Transverse colon (tissue), 4 donors: ENCODE results near the gene MFF. TPM values are rescaled to one million over a fixed set of nuclear protein-coding genes. Genes with fewer than 3 reads are reported as not detected.

Source experiments
- DNase-seq: peaks from one replicate; pipeline ENCODE4 v3.0.0-alpha.2; 2019
- H3K27ac ChIP-seq, 4 donors: fragments of 200-600 bp; sonication (generic); 2 replicates each; pipeline ENCODE4 v1.5.1; 2016 to 2018; ENCODE audit warnings: inconsistent platforms in 4 of 4
- H3K27me3 ChIP-seq: fragments of 200-600 bp; sonication (generic); 2 replicates; pipeline ENCODE4 v1.5.1; 2017; ENCODE audit warnings: inconsistent platforms
- H3K36me3 ChIP-seq, 4 donors: fragments of 200-600 bp; sonication (generic); 2 replicates each; pipeline ENCODE4 v1.5.1; 2017 to 2019; ENCODE audit warnings: inconsistent platforms in 4 of 4
- H3K4me1 ChIP-seq, 4 donors: fragments of 200-600 bp; sonication (generic); 2 replicates each; pipeline ENCODE4 v1.5.1; 2017 to 2020; ENCODE audit warnings: inconsistent platforms in 4 of 4
- H3K4me3 ChIP-seq, 4 donors: fragments of 200-600 bp; sonication (generic); 1 replicate in 1 of 4; 2 replicates in 3 of 4; pipeline versions ENCODE4 v1.5.1 to v1.6.1; 2017 to 2019; ENCODE audit warnings: inconsistent platforms in 4 of 4
- H3K9me3 ChIP-seq, 2 donors: fragments of 200-600 bp; sonication (generic); 2 replicates each; pipeline ENCODE4 v1.5.1; 2017 to 2019; ENCODE audit warnings: inconsistent platforms in 2 of 2
- CTCF ChIP-seq, 5 experiments: fragments of 200-600 bp in 3 of 5; fragments of 450-650 bp in 2 of 5; sonication (generic) in 3 of 5; IDR thresholded peaks; 1 replicate in 2 of 5; 2 replicates in 3 of 5; pipeline ENCODE4 v1.5.1; 2016 to 2017; ENCODE audit warnings: antibody characterized with exemption in 5 of 5, inconsistent platforms in 3 of 5, mild to moderate bottlenecking in 2 of 5, moderate library complexity in 1 of 5
- EP300 ChIP-seq: sonication (generic); formaldehyde crosslinking; IDR thresholded peaks from one replicate; pipeline ENCODE4 v1.6.1; 2017; ENCODE audit warnings: antibody characterized with exemption, low read depth
- POLR2A ChIP-seq: fragments of 450-650 bp; IDR thresholded peaks from one replicate; pipeline ENCODE4 v1.6.1; 2016; ENCODE audit warnings: antibody characterized with exemption, mild to moderate bottlenecking, moderate library complexity
- POLR2AphosphoS5 ChIP-seq, 3 donors: sonication (generic); formaldehyde crosslinking; IDR thresholded peaks; one replicate each; pipeline ENCODE4 v1.6.1; 2016; ENCODE audit warnings: antibody characterized with exemption in 3 of 3
- WGBS, 2 donors: methylation state at CpG; one replicate each; pipeline ENCODE4 v1.1.5; 2018; ENCODE audit warnings: low coverage in 1 of 2; 5-methylcytosine and 5-hydroxymethylcytosine counted together
- in situ Hi-C, 4 donors: fragments of 200-750 bp; cut with MboI; loops; one replicate each; pipeline versions ENCODE4 v1.15.0 to v1.15.1; 2017; ENCODE audit warnings: low sequenced_read_pairs in 3 of 4, low pct_ligation_motif_present in 1 of 4, low pct_unique_long_range_greater_than_20kb in 1 of 4
- intact Hi-C: fragments of 100-400 bp; cut with DNase I; formaldehyde crosslinking; loops from one replicate; pipeline ENCODE4 v1.15.1; 2023; ENCODE audit warnings: low total_unique reads
- total RNA-seq, 4 donors: library from RNA; depleted of rRNA; stranded (reverse); fragments of >200 nt; gene quantifications; one replicate each; pipeline ENCODE4 v1.1.0, GENCODE V29; 2016

The MFF gene
- total RNA-seq, 4 donors from 2014 or later, result 22.3 to 127 (median 103) TPM

- Histone ChIP-seq H3K4me1 (no peaks in the 10 kb centered on the region), H3K27me3 (no peaks in the 10 kb centered on the region), H3K36me3 (no peaks in the 10 kb centered on the region), H3K4me3 (no peak overlapping the region), H3K9me3 (no peaks in the 10 kb centered on the region), H3K27ac (peak overlapping the region in 1 of 4 donors; percentile 20)
- WGBS, 2 donors, result 63 to 75% methylated on average over 10 to 11 of the region's 11 CpGs
- TF ChIP-seq POLR2A (no peak), EP300 (no peak), POLR2AphosphoS5 (IDR thresholded peaks at IDR 0.05) (no peak), CTCF (IDR thresholded peaks at IDR 0.05) (no peak)
- no peak for DNase-seq
- intact Hi-C loops, result no loop called here
- in situ Hi-C loops, result no loop called here
Observed at GRCh38 chr2:227366769-227367426, 41.8 kb downstream of the MFF start.

- peak overlapping the region in 1 of 4 donors; percentile 20 for H3K27ac ChIP-seq
- intact Hi-C loops, result no loop called here
Observed at GRCh38 chr2:227367427-227367795, 42.4 kb downstream of the MFF start.

GRCh38 chr2:227368574-227368973 is 43.5 kb downstream of the MFF start:
- WGBS, 2 donors, result 91 to 95% methylated on average over 5 of the region's 5 CpGs
- in situ Hi-C loops, result no loop called here
- TF ChIP-seq POLR2A, result no peak
- no peak for TF ChIP-seq CTCF (IDR thresholded peaks at IDR 0.05)
- TF ChIP-seq POLR2AphosphoS5 (IDR thresholded peaks at IDR 0.05), result no peak
- no peak for TF ChIP-seq EP300
- Histone ChIP-seq H3K27me3 (no peaks in the 10 kb centered on the region), H3K36me3 (no peaks in the 10 kb centered on the region), H3K27ac (no peak overlapping the region), H3K4me1 (no peaks in the 10 kb centered on the region), H3K4me3 (no peak overlapping the region), H3K9me3 (no peaks in the 10 kb centered on the region)
- intact Hi-C loops, result no loop called here
- DNase-seq, result no peak

More at GRCh38 chr2:227367427-227367795, 42.4 kb downstream of the MFF start:
- no peaks in the 10 kb centered on the region for H3K9me3 ChIP-seq
- TF ChIP-seq CTCF (IDR thresholded peaks at IDR 0.05) (no peak), POLR2A (no peak), POLR2AphosphoS5 (IDR thresholded peaks at IDR 0.05) (no peak), EP300 (no peak)
- DNase-seq, result no peak
- 76 to 83% methylated on average over 3 of the region's 3 CpGs for WGBS, 2 donors
- H3K4me3 ChIP-seq, result no peak overlapping the region
- no peaks in the 10 kb centered on the region for H3K4me1 ChIP-seq
- in situ Hi-C loops, result no loop called here
- H3K27me3 ChIP-seq, result no peaks in the 10 kb centered on the region
- H3K36me3 ChIP-seq, result no peaks in the 10 kb centered on the region

- H3K36me3 ChIP-seq, result no peaks in the 10 kb centered on the region
- DNase-seq, result no peak
- H3K27me3 ChIP-seq, result no peaks in the 10 kb centered on the region
- TF ChIP-seq POLR2A, result no peak
- TF ChIP-seq EP300, result no peak
- no peak for TF ChIP-seq POLR2AphosphoS5 (IDR thresholded peaks at IDR 0.05)
- no peak for TF ChIP-seq CTCF (IDR thresholded peaks at IDR 0.05)
- 71 to 82% methylated on average over 5 to 8 of the region's 8 CpGs for WGBS, 2 donors
- in situ Hi-C loops (no loop called here), intact Hi-C loops (no loop called here)
- no peak overlapping the region for H3K27ac ChIP-seq
- no peak overlapping the region for H3K4me3 ChIP-seq
- no peaks in the 10 kb centered on the region for H3K9me3 ChIP-seq
- no peaks in the 10 kb centered on the region for H3K4me1 ChIP-seq
Observed at GRCh38 chr2:227370092-227370491, 45.0 kb downstream of the MFF start.
